Heart left ventricle (tissue), 16 donors: ENCODE results near the gene NFATC1. TPM values are rescaled to one million over a fixed set of nuclear protein-coding genes. Genes with fewer than 3 reads are reported as not detected.

Source experiments
- ATAC-seq, 4 donors: fragments of 200-7000 bp; cut with Tn5 transposase; one replicate each; pipeline ENCODE4 v1.9.1; 2020 to 2022; ENCODE audit warnings: moderate library complexity in 4 of 4, mild to moderate bottlenecking in 3 of 4, moderate number of reproducible peaks in 1 of 4
- DNase-seq, 5 donors: peaks; one replicate each; pipeline ENCODE4 v3.0.0-alpha.2; 2020
- H3K27ac ChIP-seq, 12 donors: fragments of 200-600 bp; sonication (generic) in 4 of 12; one replicate each; pipeline versions ENCODE4 v1.5.0 to v1.8.0; 2016 to 2022; ENCODE audit warnings: mild to moderate bottlenecking in 2 of 12
- H3K27me3 ChIP-seq, 9 donors: fragments of 200-600 bp; sonication (generic) in 2 of 9; one replicate each; pipeline versions ENCODE4 v1.5.1 to v1.8.0; 2016 to 2022; ENCODE audit warnings: mild to moderate bottlenecking in 3 of 9
- H3K36me3 ChIP-seq, 9 donors: fragments of 200-600 bp; sonication (generic) in 2 of 9; one replicate each; pipeline versions ENCODE4 v1.5.0 to v1.8.0; 2018 to 2022; ENCODE audit warnings: mild to moderate bottlenecking in 2 of 9
- H3K4me1 ChIP-seq, 12 donors: fragments of 200-600 bp; sonication (generic) in 4 of 12; one replicate each; pipeline versions ENCODE4 v1.5.0 to v1.8.0; 2016 to 2022; ENCODE audit warnings: mild to moderate bottlenecking in 3 of 12
- H3K4me3 ChIP-seq, 12 donors: fragments of 200-600 bp; sonication (generic) in 4 of 12; one replicate each; pipeline versions ENCODE4 v1.5.0 to v1.8.0; 2017 to 2022; ENCODE audit warnings: mild to moderate bottlenecking in 9 of 12, moderate library complexity in 4 of 12
- H3K9me3 ChIP-seq, 12 donors: fragments of 200-600 bp; sonication (generic) in 4 of 12; one replicate each; pipeline versions ENCODE4 v1.5.0 to v1.8.0; 2016 to 2022; ENCODE audit warnings: mild to moderate bottlenecking in 1 of 12
- POLR2A ChIP-seq, 2 donors: fragments of 450-650 bp; IDR thresholded peaks; one replicate each; pipeline ENCODE4 v1.6.1; 2017; ENCODE audit warnings: antibody characterized with exemption in 2 of 2, mild to moderate bottlenecking in 2 of 2, moderate library complexity in 2 of 2
- WGBS, 4 donors: extraction: QIAGEN DNeasy Blood & Tissue Kit in 2 of 4; methylation state at CpG; one replicate each; pipeline versions ENCODE4 v1.1.5 to v1.1.7; 2013 to 2018; 5-methylcytosine and 5-hydroxymethylcytosine counted together
- intact Hi-C, 10 donors: fragments of 100-400 bp; cut with DNase I; formaldehyde crosslinking; loops; one replicate each; pipeline versions ENCODE4 v1.11.1 to v1.14.2; 2022
- polyA plus RNA-seq, 2 donors: library from polyadenylated mRNA; stranded (reverse); fragments of 200-250 nt; gene quantifications; one replicate each; pipeline ENCODE4 v1.2.3, GENCODE V29; 2013
- total RNA-seq, 9 donors: library from RNA; depleted of rRNA in 2 of 9; stranded (reverse); fragments of >200 nt in 2 of 9; fragmentation: NEBNext Ultra II Directional in 3 of 9; extraction: Animal tissue kit (Norgen Biotek cat#: 25700) in 3 of 9; gene quantifications; one replicate each; pipeline versions ENCODE4 v1.1.0 to v1.2.4, GENCODE V29; 2016 to 2023
- TF ChIP-seq, protein P1 (sequence below), 12 donors: fragments of 200-600 bp; sonication (generic) in 4 of 12; IDR thresholded peaks; one replicate each; pipeline versions ENCODE4 v1.5.0 to v1.8.0; 2018 to 2022; ENCODE audit warnings: antibody characterized with exemption in 12 of 12, mild to moderate bottlenecking in 5 of 12
- donor health status: ischemic (EF 13 %, LVEDD 7.1; RV severe dilation, severe dysfunction).
- donor health status: healthy with polysubstance abuse.
- donor health status: DM: no; HTN: yes; CAD: no.
- donor health status: DM: no; HTN: no; CAD: no.
- donor health status: ischemic (EF 25% LVEDD 6.9; RV normal size, moderate dysfunction).
- donor health status: ischemic (EF 25% LVEDD 5.7; RV mildly dilated, moderate dysfunction).
- donor health status: healthy.
- donor health status: DM: yes; HTN: yes; CAD: no.
- donor health status: ischemic (EF 35%, LVEDD 5.7; RV mildly dilated, moderate dysfunction).
- donor health status: nonischemic (EF 11% LVEDD 7.7; RV severe dilation, severe dysfunction).
- donor health status: DM: yes; HTN: yes; CAD: no.
- donor health status: PGD.
- donor health status: ischemic (EF 29% LVEDD 5.4; RV normal size, mild dysfunction).
- donor health status: nonischemic (EF 23%, LVEDD 6.1; RV moderate dilation, normal function).

Gene NFATC1
- total and polyA plus RNA-seq, 11 donors: 6.5 to 26.7 (median 15.3) TPM

DNA sequence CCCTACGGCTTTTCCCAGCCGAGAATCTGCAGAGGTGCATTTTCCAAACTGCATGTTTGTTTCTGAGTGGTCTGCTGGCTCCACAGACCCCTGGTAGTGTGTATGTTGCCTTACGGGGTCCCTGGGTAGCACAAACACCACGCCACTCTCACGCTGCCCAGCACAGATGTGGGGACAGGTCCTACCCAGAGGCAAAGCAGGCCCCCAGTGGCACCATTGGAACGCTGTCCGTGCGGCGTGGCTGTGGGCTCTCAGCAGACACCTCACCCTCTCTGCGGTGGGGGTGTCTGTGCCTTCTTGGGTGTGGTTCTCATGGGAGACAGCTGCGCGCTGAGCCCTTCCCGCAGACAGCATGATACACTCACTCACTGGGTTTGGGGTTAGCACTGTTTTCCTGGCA lies 137.4 kb downstream of the NFATC1 start:
- Histone ChIP-seq H3K4me3 (no peak overlapping the region), H3K27me3 (peaks cover 0 to 7% (median 0%) of the 10 kb centered on the region in 9 donors), H3K9me3 (peaks cover 0 to 7% (median 0%) of the 10 kb centered on the region in 12 donors), H3K36me3 (peaks cover 0 to 16% (median 4%) of the 10 kb centered on the region in 9 donors), H3K4me1 (peaks cover 0 to 4% (median 0%) of the 10 kb centered on the region in 12 donors), H3K27ac (no peak overlapping the region)
- TF ChIP-seq POLR2A (IDR thresholded peaks at IDR 0.05): no peak
- TF ChIP-seq, protein P1, sequence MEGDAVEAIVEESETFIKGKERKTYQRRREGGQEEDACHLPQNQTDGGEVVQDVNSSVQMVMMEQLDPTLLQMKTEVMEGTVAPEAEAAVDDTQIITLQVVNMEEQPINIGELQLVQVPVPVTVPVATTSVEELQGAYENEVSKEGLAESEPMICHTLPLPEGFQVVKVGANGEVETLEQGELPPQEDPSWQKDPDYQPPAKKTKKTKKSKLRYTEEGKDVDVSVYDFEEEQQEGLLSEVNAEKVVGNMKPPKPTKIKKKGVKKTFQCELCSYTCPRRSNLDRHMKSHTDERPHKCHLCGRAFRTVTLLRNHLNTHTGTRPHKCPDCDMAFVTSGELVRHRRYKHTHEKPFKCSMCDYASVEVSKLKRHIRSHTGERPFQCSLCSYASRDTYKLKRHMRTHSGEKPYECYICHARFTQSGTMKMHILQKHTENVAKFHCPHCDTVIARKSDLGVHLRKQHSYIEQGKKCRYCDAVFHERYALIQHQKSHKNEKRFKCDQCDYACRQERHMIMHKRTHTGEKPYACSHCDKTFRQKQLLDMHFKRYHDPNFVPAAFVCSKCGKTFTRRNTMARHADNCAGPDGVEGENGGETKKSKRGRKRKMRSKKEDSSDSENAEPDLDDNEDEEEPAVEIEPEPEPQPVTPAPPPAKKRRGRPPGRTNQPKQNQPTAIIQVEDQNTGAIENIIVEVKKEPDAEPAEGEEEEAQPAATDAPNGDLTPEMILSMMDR (IDR thresholded peaks at IDR 0.05): no peak
- DNase-seq (peak in 1 of 5 donors; percentile 14), ATAC-seq (peak in 1 of 4 donors; percentile 18)
- intact Hi-C loops: loop anchor here in 3 of 10 donors (5.0 kb wide), 1 partner anchor 109 kb away; no protein-coding TSS in a partner anchor
- WGBS, 4 donors: 91 to 100% (median 92%) methylated on average over 3 to 13 of the region's 13 CpGs

- intact Hi-C loops: loop anchor here in 3 of 10 donors (5.0 kb wide), 1 partner anchor 109 kb away; no protein-coding TSS in a partner anchor
- 87 to 95% (median 92%) methylated on average over 8 to 9 of the region's 9 CpGs for WGBS, 4 donors
- peak in 1 of 5 donors; percentile 11 for DNase-seq
- H3K36me3 ChIP-seq: peaks cover 0 to 11% (median under 1%) of the 10 kb centered on the region in 9 donors
- no peak for ATAC-seq
- H3K27ac ChIP-seq: no peak overlapping the region
- H3K4me1 ChIP-seq: peaks cover 0 to 4% (median 0%) of the 10 kb centered on the region in 12 donors
- no peak overlapping the region for H3K4me3 ChIP-seq
- TF ChIP-seq, protein P1 (IDR thresholded peaks at IDR 0.05): no peak
- no peak for TF ChIP-seq POLR2A (IDR thresholded peaks at IDR 0.05)
- peaks cover 0 to 9% (median 0%) of the 10 kb centered on the region in 12 donors for H3K9me3 ChIP-seq
- peaks cover 0 to 7% (median 0%) of the 10 kb centered on the region in 9 donors for H3K27me3 ChIP-seq
Measured at GRCh38 chr18:79533591-79533990, 137.9 kb downstream of the NFATC1 start.

DNA sequence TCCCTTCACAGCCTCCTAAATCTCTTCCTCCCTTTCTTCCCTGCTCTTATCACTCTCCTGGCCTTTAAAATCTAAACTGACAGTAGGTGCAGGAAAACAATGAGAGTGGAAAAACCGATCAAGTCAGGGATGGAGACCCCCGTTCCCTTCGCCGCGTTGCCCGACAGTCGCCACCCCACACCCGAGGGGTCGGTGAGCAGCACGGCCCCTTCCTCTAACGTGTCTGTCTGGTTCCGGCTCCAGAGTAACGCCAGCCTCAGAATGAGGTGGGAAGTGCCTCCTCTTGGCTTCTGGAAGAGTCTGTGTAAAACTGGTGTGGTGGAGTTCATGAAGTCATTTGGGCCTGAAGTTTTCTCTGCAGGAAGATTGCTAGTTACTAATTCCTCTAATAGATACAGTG lies 138.6 kb downstream of the NFATC1 start:
- Histone ChIP-seq H3K36me3 (peaks cover 0 to 5% (median 0%) of the 10 kb centered on the region in 9 donors), H3K27me3 (peaks cover 0 to 7% (median 0%) of the 10 kb centered on the region in 9 donors), H3K9me3 (peaks cover 0 to 9% (median 0%) of the 10 kb centered on the region in 12 donors), H3K4me3 (no peak overlapping the region), H3K27ac (no peak overlapping the region), H3K4me1 (peaks cover 0 to 4% (median 0%) of the 10 kb centered on the region in 12 donors)
- DNase-seq: no peak
- ATAC-seq: no peak
- TF ChIP-seq, protein P1 (IDR thresholded peaks at IDR 0.05): no peak
- TF ChIP-seq POLR2A (IDR thresholded peaks at IDR 0.05): no peak
- intact Hi-C loops: loop anchor here in 3 of 10 donors (5.0 kb wide), 1 partner anchor 108 kb away; no protein-coding TSS in a partner anchor
- 75 to 84% (median 77%) methylated on average over 13 of the region's 13 CpGs for WGBS, 4 donors

GRCh38 chr18:79537758-79538157 lies 142.0 kb downstream of the NFATC1 start:
- Histone ChIP-seq H3K27ac (no peak overlapping the region), H3K4me1 (peaks cover 0 to 5% (median 0%) of the 10 kb centered on the region in 12 donors), H3K36me3 (no peaks in the 10 kb centered on the region), H3K9me3 (peaks cover 0 to 9% (median 0%) of the 10 kb centered on the region in 12 donors), H3K27me3 (no peaks in the 10 kb centered on the region), H3K4me3 (no peak overlapping the region)
- ATAC-seq (no peak), DNase-seq (peak in 2 of 5 donors; percentile 3 to 12)
- TF ChIP-seq, protein P1 (IDR thresholded peaks at IDR 0.05): no peak
- TF ChIP-seq POLR2A (IDR thresholded peaks at IDR 0.05): no peak
- 95 to 98% (median 97%) methylated on average over 8 of the region's 8 CpGs for WGBS, 4 donors
- intact Hi-C loops: no loop called here
